Lung (tissue), 12 donors: ENCODE results near the gene UCHL5. TPM values are rescaled to one million over a fixed set of nuclear protein-coding genes. Genes with fewer than 3 reads are reported as not detected.

Experiments used
- ATAC-seq: fragments of 200-7000 bp; cut with Tn5 transposase; one replicate; pipeline ENCODE4 v1.9.1; 2020; ENCODE audit warnings: moderate number of reproducible peaks; ENCODE audit not compliant: insufficient read depth, low FRiP score
- DNase-seq, 3 donors: peaks; one replicate each; pipeline ENCODE4 v3.0.0-alpha.2; 2013 to 2017
- H3K27ac ChIP-seq, 2 donors: one replicate each; pipeline ENCODE4 v1.5.1; 2013; ENCODE audit warnings: mild to moderate bottlenecking in 2 of 2, moderate library complexity in 2 of 2, control low read depth in 1 of 2, inconsistent platforms in 1 of 2, low read depth in 1 of 2, low read length in 1 of 2
- H3K27me3 ChIP-seq, 3 donors: one replicate each; pipeline ENCODE4 v1.5.1; 2013; ENCODE audit warnings: low read length in 2 of 3; ENCODE audit not compliant: control insufficient read depth in 3 of 3, insufficient read depth in 3 of 3
- H3K36me3 ChIP-seq, 4 donors: one replicate each; pipeline ENCODE4 v1.5.1; 2013; ENCODE audit warnings: low read length in 4 of 4, mild to moderate bottlenecking in 1 of 4, moderate library complexity in 1 of 4; ENCODE audit not compliant: control insufficient read depth in 4 of 4, insufficient read depth in 4 of 4
- H3K4me1 ChIP-seq, 5 donors: one replicate each; pipeline ENCODE4 v1.5.1; 2013; ENCODE audit warnings: low read length in 5 of 5, mild to moderate bottlenecking in 2 of 5, moderate library complexity in 1 of 5; ENCODE audit not compliant: control insufficient read depth in 5 of 5, insufficient read depth in 5 of 5
- H3K4me3 ChIP-seq: one replicate; pipeline ENCODE4 v1.5.1; 2013; ENCODE audit warnings: mild to moderate bottlenecking, control low read depth, moderate library complexity
- H3K9ac ChIP-seq, 2 donors: one replicate each; pipeline ENCODE4 v1.5.1; 2013; ENCODE audit warnings: low read length in 2 of 2, control low read depth in 1 of 2; ENCODE audit not compliant: insufficient read depth in 1 of 2
- H3K9me3 ChIP-seq, 4 donors: one replicate each; pipeline ENCODE4 v1.5.1; 2013; ENCODE audit warnings: low read length in 3 of 4, mild to moderate bottlenecking in 1 of 4, moderate library complexity in 1 of 4; ENCODE audit not compliant: control insufficient read depth in 4 of 4, insufficient read depth in 3 of 4
- CTCF ChIP-seq: IDR thresholded peaks from 2 replicates; pipeline ENCODE4 v1.5.1; 2012; ENCODE audit warnings: mild to moderate bottlenecking; ENCODE audit errors: control extremely low read depth, extremely low read depth
- WGBS, 2 donors: extraction: QIAGEN DNeasy Blood & Tissue Kit; methylation state at CpG; one replicate each; pipeline ENCODE4 v1.1.7; 2013; 5-methylcytosine and 5-hydroxymethylcytosine counted together
- polyA plus RNA-seq, 2 donors: library from polyadenylated mRNA; stranded (reverse); fragments of 200-250 nt; gene quantifications; one replicate each; pipeline ENCODE4 v1.2.1, GENCODE V29; 2013
- total RNA-seq, 2 donors: library from RNA; depleted of rRNA in 1 of 2; stranded (reverse); fragments of >200 nt in 1 of 2; gene quantifications; one replicate each; pipeline ENCODE4 v1.2.1, GENCODE V29; 2014 to 2021
- donor health status: control.
- donor health status: control.
- donor health status: Bipolar disorder and iron deficiency.
- donor health status: healthy.
- donor health status: DM: yes; HTN: yes; CAD: no.

The UCHL5 gene
- total and polyA plus RNA-seq, 4 donors, result 13.7 to 48.9 (median 22.9) TPM

- DNase-seq (no peak), ATAC-seq (no peak)
- Histone ChIP-seq H3K27ac (no peak overlapping the region), H3K9me3 (no peaks in the 10 kb centered on the region), H3K9ac (no peak overlapping the region), H3K36me3 (no peaks in the 10 kb centered on the region), H3K27me3 (no peaks in the 10 kb centered on the region), H3K4me3 (no peak overlapping the region), H3K4me1 (no peaks in the 10 kb centered on the region)
- TF ChIP-seq CTCF, result no peak
- 80 to 92% methylated on average over 8 of the region's 8 CpGs for WGBS, 2 donors
Observed at GRCh38 chr1:192978195-192978710, 80.9 kb downstream of the UCHL5 start.

GRCh38 chr1:192977089-192977706, 82.0 kb downstream of the UCHL5 start:
- Histone ChIP-seq H3K4me1 (no peaks in the 10 kb centered on the region), H3K27me3 (no peaks in the 10 kb centered on the region), H3K9me3 (no peaks in the 10 kb centered on the region), H3K36me3 (no peaks in the 10 kb centered on the region), H3K9ac (no peak overlapping the region), H3K4me3 (no peak overlapping the region), H3K27ac (no peak overlapping the region)
- 75 to 77% methylated on average over 8 of the region's 8 CpGs for WGBS, 2 donors
- no peak for TF ChIP-seq CTCF
- ATAC-seq (no peak), DNase-seq (no peak)

GRCh38 chr1:192976576-192976975, 82.6 kb downstream of the UCHL5 start:
- DNase-seq, result no peak
- Histone ChIP-seq H3K27ac (no peak overlapping the region), H3K9me3 (no peaks in the 10 kb centered on the region), H3K9ac (no peak overlapping the region), H3K4me3 (no peak overlapping the region), H3K4me1 (no peaks in the 10 kb centered on the region), H3K36me3 (no peaks in the 10 kb centered on the region), H3K27me3 (no peaks in the 10 kb centered on the region)
- WGBS, 2 donors, result 45 to 68% methylated on average over 2 of the region's 2 CpGs
- TF ChIP-seq CTCF, result no peak
- ATAC-seq, result no peak

- Histone ChIP-seq H3K36me3 (no peaks in the 10 kb centered on the region), H3K9ac (no peak overlapping the region), H3K4me3 (no peak overlapping the region), H3K27ac (no peak overlapping the region), H3K4me1 (no peaks in the 10 kb centered on the region), H3K9me3 (no peaks in the 10 kb centered on the region), H3K27me3 (no peaks in the 10 kb centered on the region)
- DNase-seq (no peak), ATAC-seq (no peak)
- no peak for TF ChIP-seq CTCF
Observed at GRCh38 chr1:192974701-192975100, 84.5 kb downstream of the UCHL5 start.
